GM12874 (cell line): ENCODE measurements around the gene MTR.

Source experiments
- CTCF ChIP-seq: IDR thresholded peaks from 2 replicates; pipeline ENCODE4 v1.5.1; 2011; ENCODE audit warnings: low read depth, mild to moderate bottlenecking, control low read depth, low read length, moderate library complexity; ENCODE audit not compliant: insufficient read depth

The MTR gene

DNA sequence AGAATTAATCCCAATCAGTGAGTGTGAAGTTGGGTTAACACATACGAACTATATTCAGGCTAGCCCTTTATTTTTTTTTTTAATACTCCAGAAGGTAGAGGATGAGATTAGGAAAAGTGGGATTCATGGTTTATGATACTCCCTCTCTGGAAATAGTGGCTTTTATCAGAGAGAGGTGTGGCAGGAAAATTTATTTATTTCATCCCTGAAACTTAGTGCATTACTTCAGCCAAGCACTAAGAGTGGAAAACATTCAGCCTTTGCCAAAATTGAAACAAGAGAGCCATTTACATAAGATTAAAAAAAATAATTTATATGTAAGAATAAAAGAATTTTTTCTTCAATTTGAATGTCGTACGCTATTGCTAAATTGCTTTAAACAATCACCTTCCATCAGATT is 35.0 kb downstream of the MTR start:
- no peak for TF ChIP-seq CTCF

GRCh38 chr1:236830560-236830959 is 35.5 kb downstream of the MTR start:
- TF ChIP-seq CTCF: no peak

DNA sequence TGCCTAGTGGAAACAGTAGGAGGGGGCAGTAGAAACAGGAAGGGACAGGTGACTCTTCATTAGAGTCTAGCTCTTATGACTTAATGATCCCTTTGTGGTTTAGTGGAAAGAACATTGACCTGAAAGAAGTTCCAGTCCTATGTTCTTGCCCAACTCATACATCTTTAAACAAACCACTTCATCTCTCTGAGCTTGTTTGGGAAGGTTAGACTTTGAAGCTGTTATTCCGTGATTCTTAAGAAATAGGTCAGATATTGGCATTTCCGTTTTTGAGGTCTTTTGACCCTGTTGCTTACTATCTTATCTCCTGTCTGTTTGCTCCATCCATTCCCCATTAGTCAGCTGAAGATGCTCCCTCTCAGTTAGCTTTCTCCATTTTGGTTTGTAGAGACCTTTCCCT is 38.5 kb downstream of the MTR start:
- TF ChIP-seq CTCF: no peak

GRCh38 chr1:236834876-236835275 is 39.8 kb downstream of the MTR start:
- no peak for TF ChIP-seq CTCF

GRCh38 chr1:236835491-236835890 is 40.4 kb downstream of the MTR start:
- no peak for TF ChIP-seq CTCF

- TF ChIP-seq CTCF: no peak
These were observed 41.1 kb downstream of the MTR start for GRCh38 chr1:236836157-236836556.

DNA sequence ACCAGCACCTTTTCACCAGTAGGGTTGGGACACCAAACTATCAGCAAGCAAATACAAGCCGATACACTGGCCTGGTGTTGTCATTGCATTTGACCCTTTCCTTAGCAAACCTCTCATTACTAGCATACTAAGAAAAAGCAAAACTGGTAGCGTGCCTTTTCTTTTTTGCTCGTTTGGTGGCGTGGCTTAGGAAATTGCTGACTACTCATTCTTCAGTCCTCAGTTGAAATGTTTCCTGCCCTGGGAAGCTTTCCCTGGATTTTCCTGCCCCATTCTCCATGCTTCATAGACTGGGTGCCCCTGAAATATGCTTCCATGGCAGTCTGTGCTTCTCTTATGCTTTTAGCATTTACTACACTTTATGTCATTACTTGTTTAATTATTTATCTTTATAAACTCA is 42.0 kb downstream of the MTR start:
- no peak for TF ChIP-seq CTCF

- TF ChIP-seq CTCF: no peak
These were observed 42.8 kb downstream of the MTR start for GRCh38 chr1:236837897-236838296.
